ENCODE measurements around the gene CAMK4. TPM values are rescaled to one million over a fixed set of nuclear protein-coding genes. Genes with fewer than 3 reads are reported as not detected.

Gene CAMK4
- total RNA-seq, 1 donor from 2014 or later: 34.5 TPM

DNA sequence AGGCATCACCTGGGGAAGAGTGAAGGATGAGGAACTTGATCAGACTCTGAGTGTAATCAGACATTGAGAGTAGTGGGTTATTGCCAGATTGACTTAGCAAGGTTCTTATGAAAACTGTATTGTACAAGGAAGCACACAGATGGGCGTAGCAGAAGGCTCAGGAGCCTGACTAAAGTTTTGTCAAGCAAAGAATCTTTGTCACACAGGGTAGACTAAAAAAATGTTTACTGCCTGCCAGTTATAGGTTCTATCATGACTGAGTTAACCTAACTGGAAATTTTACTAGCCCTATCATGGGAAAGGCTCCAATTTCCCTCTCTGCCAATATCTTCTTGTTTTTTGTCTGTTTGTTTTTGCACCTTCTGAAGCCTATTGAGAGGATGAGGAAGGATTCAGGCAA, 19.1 kb downstream of the CAMK4 start:
- Mint-ChIP-seq H3K27ac (ENCODE audit: unreplicated experiment) (peak overlapping the region; percentile 53), H3K9me3 (ENCODE audit: unreplicated experiment) (no peaks in the 10 kb centered on the region), H3K27me3 (ENCODE audit: unreplicated experiment) (no peaks in the 10 kb centered on the region), H3K4me3 (ENCODE audit: unreplicated experiment) (no peak overlapping the region), H3K36me3 (ENCODE audit: low read depth, unreplicated experiment) (no peaks in the 10 kb centered on the region), H3K4me1 (ENCODE audit: unreplicated experiment) (peaks cover 27% of the 10 kb centered on the region)
- TF ChIP-seq CTCF (IDR thresholded peaks at IDR 0.05; ENCODE audit: unreplicated experiment): no peak
- no peak for DNase-seq (ENCODE audit: low spot score)

- no peak for TF ChIP-seq CTCF (IDR thresholded peaks at IDR 0.05; ENCODE audit: unreplicated experiment)
- Mint-ChIP-seq H3K9me3 (ENCODE audit: unreplicated experiment) (no peaks in the 10 kb centered on the region), H3K36me3 (ENCODE audit: low read depth, unreplicated experiment) (no peaks in the 10 kb centered on the region), H3K27me3 (ENCODE audit: unreplicated experiment) (no peaks in the 10 kb centered on the region), H3K4me1 (ENCODE audit: unreplicated experiment) (peaks cover 35% of the 10 kb centered on the region), H3K4me3 (ENCODE audit: unreplicated experiment) (no peak overlapping the region), H3K27ac (ENCODE audit: unreplicated experiment) (no peak overlapping the region)
- no peak for DNase-seq (ENCODE audit: low spot score)
Measured at GRCh38 chr5:111245654-111246053, 21.5 kb downstream of the CAMK4 start.

GRCh38 chr5:111246459-111246858, 22.3 kb downstream of the CAMK4 start:
- DNase-seq (ENCODE audit: low spot score): no peak
- H3K27me3 Mint-ChIP-seq (ENCODE audit: unreplicated experiment): no peaks in the 10 kb centered on the region

GRCh38 chr5:111248571-111248970, 24.4 kb downstream of the CAMK4 start:
- Mint-ChIP-seq H3K4me1 (ENCODE audit: unreplicated experiment) (peaks cover 24% of the 10 kb centered on the region), H3K27me3 (ENCODE audit: unreplicated experiment) (no peaks in the 10 kb centered on the region), H3K9me3 (ENCODE audit: unreplicated experiment) (no peaks in the 10 kb centered on the region), H3K4me3 (ENCODE audit: unreplicated experiment) (no peak overlapping the region), H3K36me3 (ENCODE audit: low read depth, unreplicated experiment) (no peaks in the 10 kb centered on the region), H3K27ac (ENCODE audit: unreplicated experiment) (no peak overlapping the region)
- no peak for TF ChIP-seq CTCF (IDR thresholded peaks at IDR 0.05; ENCODE audit: unreplicated experiment)
- DNase-seq (ENCODE audit: low spot score): no peak

More at GRCh38 chr5:111246459-111246858, 22.3 kb downstream of the CAMK4 start:
- no peaks in the 10 kb centered on the region for H3K9me3 Mint-ChIP-seq (ENCODE audit: unreplicated experiment)
- H3K36me3 Mint-ChIP-seq (ENCODE audit: low read depth, unreplicated experiment): no peaks in the 10 kb centered on the region
- no peak overlapping the region for H3K4me3 Mint-ChIP-seq (ENCODE audit: unreplicated experiment)
- peak overlapping the region; percentile 70 for H3K27ac Mint-ChIP-seq (ENCODE audit: unreplicated experiment)
- TF ChIP-seq CTCF (IDR thresholded peaks at IDR 0.05; ENCODE audit: unreplicated experiment): no peak
- H3K4me1 Mint-ChIP-seq (ENCODE audit: unreplicated experiment): peaks cover 35% of the 10 kb centered on the region

DNA sequence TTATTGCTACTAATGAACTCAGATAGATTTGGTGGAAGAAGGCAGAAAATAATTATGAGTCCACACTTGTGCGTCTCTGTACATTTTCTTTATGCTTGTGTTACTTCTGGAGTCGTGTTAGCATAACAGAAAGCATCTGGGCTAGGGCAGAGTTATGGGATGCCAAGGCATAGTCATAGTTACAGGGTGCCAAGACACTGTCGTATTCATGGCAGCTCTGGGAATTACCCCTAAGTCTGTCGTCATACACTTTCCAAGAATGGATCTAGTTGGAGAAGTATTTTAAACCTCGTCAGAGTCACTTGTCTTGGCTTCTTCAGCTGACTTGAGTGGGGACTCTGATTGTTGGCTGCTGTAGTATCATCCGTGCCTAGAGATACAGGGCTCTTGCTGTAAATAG, 27.7 kb downstream of the CAMK4 start:
- H3K27me3 Mint-ChIP-seq (ENCODE audit: unreplicated experiment): peaks cover 2% of the 10 kb centered on the region
- H3K9me3 Mint-ChIP-seq (ENCODE audit: unreplicated experiment): no peaks in the 10 kb centered on the region
- H3K36me3 Mint-ChIP-seq (ENCODE audit: low read depth, unreplicated experiment): no peaks in the 10 kb centered on the region
- no peak overlapping the region for H3K27ac Mint-ChIP-seq (ENCODE audit: unreplicated experiment)
- H3K4me3 Mint-ChIP-seq (ENCODE audit: unreplicated experiment): no peak overlapping the region
- DNase-seq (ENCODE audit: low spot score): no peak
- no peak for TF ChIP-seq CTCF (IDR thresholded peaks at IDR 0.05; ENCODE audit: unreplicated experiment)
- peaks cover 7% of the 10 kb centered on the region for H3K4me1 Mint-ChIP-seq (ENCODE audit: unreplicated experiment)
